Measurements from ENCODE around the gene SLC9A1.

Gene SLC9A1

DNA sequence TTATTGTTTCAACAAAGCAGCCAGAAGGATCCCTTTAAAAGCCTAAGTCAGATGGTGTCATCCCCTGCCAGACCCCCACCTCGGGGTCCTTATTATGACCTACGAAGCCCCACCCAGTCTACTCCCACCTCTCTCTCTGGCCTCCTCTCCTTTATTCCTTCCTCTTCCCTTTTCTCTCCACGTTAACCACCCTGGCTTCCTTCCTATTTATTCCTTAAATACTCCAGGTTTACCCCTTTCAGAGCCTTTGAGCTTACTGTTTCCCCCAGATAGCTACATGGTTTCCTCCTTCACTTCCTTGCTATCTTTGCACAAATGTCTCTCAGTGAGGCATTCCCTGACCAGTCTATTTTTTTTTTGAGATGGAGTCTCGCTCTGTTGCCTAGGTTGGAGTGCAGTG lies 12.0 kb upstream of the SLC9A1 start:
- Histone ChIP-seq H4K8ac (ENCODE audit: low read depth, low read length) (no peak overlapping the region), H3K4me1 (ENCODE audit: control insufficient read depth, low read depth, low read length) (no peaks in the 10 kb centered on the region), H2BK120ac (ENCODE audit: low read depth, low read length) (no peak overlapping the region), H3K79me2 (ENCODE audit: control insufficient read depth, insufficient read depth, low read length) (no peaks in the 10 kb centered on the region), H3K4me2 (ENCODE audit: low read length) (no peak overlapping the region), H3K4me3 (ENCODE audit: low read length) (no peak overlapping the region), H3K27ac (ENCODE audit: low read depth, low read length) (no peak overlapping the region), H2AK5ac (ENCODE audit: low read length) (no peak overlapping the region), H4K5ac (ENCODE audit: low read length) (no peak overlapping the region), H3K56ac (ENCODE audit: low read length) (no peak overlapping the region), H3K18ac (ENCODE audit: low read length) (no peak overlapping the region), H3K36me3 (ENCODE audit: control insufficient read depth, insufficient read depth, low read length) (no peaks in the 10 kb centered on the region), H2BK5ac (ENCODE audit: low read length) (no peak overlapping the region), H3K9ac (ENCODE audit: low read length) (no peak overlapping the region), H3K79me1 (ENCODE audit: low read length) (no peaks in the 10 kb centered on the region), H3K4ac (ENCODE audit: low read depth, low read length) (no peak overlapping the region), H3K27me3 (ENCODE audit: insufficient read depth, low read length, poor library complexity) (no peaks in the 10 kb centered on the region), H3K23ac (ENCODE audit: low read length) (no peak overlapping the region), H2BK15ac (replicated peaks; ENCODE audit: low read depth) (no peak overlapping the region)
- WGBS (ENCODE audit: extremely low coverage, insufficient coverage, low lambda C conversion rate): no CpG with 5 or more reads among the region's 4 CpGs
- no peak for DNase-seq

DNA sequence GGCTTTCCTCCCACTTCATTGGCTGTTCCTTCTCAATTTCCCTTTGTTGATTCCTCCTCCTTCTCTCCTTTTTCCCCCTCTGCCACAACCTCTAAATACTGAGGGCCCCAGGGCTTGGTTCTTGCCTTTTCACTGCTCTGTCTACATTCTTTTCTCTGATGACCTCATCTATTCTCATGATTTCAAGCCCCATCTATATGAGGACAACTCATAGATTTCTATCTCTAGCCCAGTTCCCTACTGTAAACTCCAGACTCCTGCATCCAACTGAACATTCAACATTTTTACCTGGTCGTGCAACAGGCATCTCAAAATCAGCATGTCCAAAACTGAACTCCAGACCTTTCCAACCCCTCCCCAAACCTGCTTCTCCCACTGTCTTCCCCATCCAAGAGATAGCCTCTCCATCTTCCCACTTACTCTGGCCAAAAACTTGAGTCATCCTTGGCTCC lies 11.5 kb upstream of the SLC9A1 start:
- H4K5ac ChIP-seq (ENCODE audit: low read length): no peak overlapping the region
- no peak overlapping the region for H3K23ac ChIP-seq (ENCODE audit: low read length)
- H3K79me1 ChIP-seq (ENCODE audit: low read length): no peaks in the 10 kb centered on the region
- H2BK120ac ChIP-seq (ENCODE audit: low read depth, low read length): no peak overlapping the region
- no CpG with 5 or more reads among the region's 1 CpG for WGBS (ENCODE audit: extremely low coverage, insufficient coverage, low lambda C conversion rate)
- no peak overlapping the region for H3K56ac ChIP-seq (ENCODE audit: low read length)
- no peak overlapping the region for H3K4ac ChIP-seq (ENCODE audit: low read depth, low read length)
- no peaks in the 10 kb centered on the region for H3K79me2 ChIP-seq (ENCODE audit: control insufficient read depth, insufficient read depth, low read length)
- H3K27me3 ChIP-seq (ENCODE audit: insufficient read depth, low read length, poor library complexity): no peaks in the 10 kb centered on the region
- no peaks in the 10 kb centered on the region for H3K36me3 ChIP-seq (ENCODE audit: control insufficient read depth, insufficient read depth, low read length)
- H3K4me1 ChIP-seq (ENCODE audit: control insufficient read depth, low read depth, low read length): no peaks in the 10 kb centered on the region
- no peak overlapping the region for H2AK5ac ChIP-seq (ENCODE audit: low read length)
- no peak overlapping the region for H3K18ac ChIP-seq (ENCODE audit: low read length)
- peak; percentile 37 for DNase-seq
- H2BK5ac ChIP-seq (ENCODE audit: low read length): no peak overlapping the region
- no peak overlapping the region for H3K4me3 ChIP-seq (ENCODE audit: low read length)
- H4K8ac ChIP-seq (ENCODE audit: low read depth, low read length): no peak overlapping the region
- H3K9ac ChIP-seq (ENCODE audit: low read length): no peak overlapping the region
- H3K27ac ChIP-seq (ENCODE audit: low read depth, low read length): no peak overlapping the region
- no peak overlapping the region for H2BK15ac ChIP-seq (replicated peaks; ENCODE audit: low read depth)
- no peak overlapping the region for H3K4me2 ChIP-seq (ENCODE audit: low read length)

DNA sequence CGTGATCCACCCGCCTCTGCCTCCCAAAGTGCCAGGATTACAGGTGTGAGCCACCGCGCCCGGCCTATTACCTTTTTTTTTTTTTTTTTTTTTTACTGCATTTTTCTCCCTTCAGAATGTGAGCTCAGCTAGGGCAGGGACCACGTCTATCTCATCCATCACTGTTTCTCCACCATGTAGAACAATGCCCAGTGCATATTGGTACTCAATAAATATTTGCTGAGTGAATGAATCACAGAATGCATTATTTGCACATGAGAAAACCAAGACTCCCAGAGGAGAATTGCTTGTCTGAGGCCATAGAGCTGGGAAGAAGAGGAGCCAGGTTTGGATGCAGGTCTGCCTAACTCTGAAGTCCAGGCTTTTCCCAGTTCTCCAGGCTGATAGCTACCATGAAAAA lies 8.2 kb upstream of the SLC9A1 start:
- Histone ChIP-seq H2BK120ac (ENCODE audit: low read depth, low read length) (no peak overlapping the region), H3K4ac (ENCODE audit: low read depth, low read length) (no peak overlapping the region), H2BK15ac (replicated peaks; ENCODE audit: low read depth) (no peak overlapping the region), H2AK5ac (ENCODE audit: low read length) (no peak overlapping the region), H3K27ac (ENCODE audit: low read depth, low read length) (no peak overlapping the region), H3K4me2 (ENCODE audit: low read length) (no peak overlapping the region), H3K27me3 (ENCODE audit: insufficient read depth, low read length, poor library complexity) (no peaks in the 10 kb centered on the region), H3K4me1 (ENCODE audit: control insufficient read depth, low read depth, low read length) (no peaks in the 10 kb centered on the region), H3K18ac (ENCODE audit: low read length) (no peak overlapping the region), H3K4me3 (ENCODE audit: low read length) (no peak overlapping the region), H3K23ac (ENCODE audit: low read length) (no peak overlapping the region), H3K36me3 (ENCODE audit: control insufficient read depth, insufficient read depth, low read length) (no peaks in the 10 kb centered on the region), H3K79me1 (ENCODE audit: low read length) (no peaks in the 10 kb centered on the region), H4K8ac (ENCODE audit: low read depth, low read length) (no peak overlapping the region), H4K5ac (ENCODE audit: low read length) (no peak overlapping the region), H3K56ac (ENCODE audit: low read length) (no peak overlapping the region), H2BK5ac (ENCODE audit: low read length) (no peak overlapping the region), H3K9ac (ENCODE audit: low read length) (no peak overlapping the region), H3K79me2 (ENCODE audit: control insufficient read depth, insufficient read depth, low read length) (no peaks in the 10 kb centered on the region)
- no CpG with 5 or more reads among the region's 6 CpGs for whole genome bisulfite sequencing (ENCODE audit: extremely low coverage, insufficient coverage, low lambda C conversion rate)
- DNase-seq: no peak

DNA sequence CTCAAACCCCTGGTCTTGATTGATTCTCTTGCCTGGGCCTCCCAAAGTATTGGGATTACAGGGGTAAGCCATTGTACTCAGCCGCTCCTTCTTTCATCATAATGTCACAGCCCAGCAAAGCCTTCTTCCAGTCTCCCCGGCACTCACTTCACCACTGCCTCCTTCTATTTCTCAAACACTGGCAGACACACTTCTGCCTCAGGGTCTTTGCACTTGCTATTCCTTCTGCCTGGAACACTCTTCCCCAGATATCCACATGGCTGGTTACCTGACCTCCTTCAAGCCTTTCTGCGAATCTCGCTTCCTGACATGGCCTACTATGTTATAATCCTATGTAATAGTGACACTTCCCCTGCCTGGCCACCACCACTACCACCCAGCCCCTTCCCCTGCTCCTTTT lies 7.2 kb upstream of the SLC9A1 start:
- H2BK15ac ChIP-seq (replicated peaks; ENCODE audit: low read depth): no peak overlapping the region
- no CpG with 5 or more reads among the region's 4 CpGs for WGBS (ENCODE audit: extremely low coverage, insufficient coverage, low lambda C conversion rate)
- no peak overlapping the region for H4K8ac ChIP-seq (ENCODE audit: low read depth, low read length)
- no peak overlapping the region for H3K56ac ChIP-seq (ENCODE audit: low read length)
- no peaks in the 10 kb centered on the region for H3K79me2 ChIP-seq (ENCODE audit: control insufficient read depth, insufficient read depth, low read length)
- H3K4me3 ChIP-seq (ENCODE audit: low read length): no peak overlapping the region
- no peak overlapping the region for H2BK5ac ChIP-seq (ENCODE audit: low read length)
- H3K27me3 ChIP-seq (ENCODE audit: insufficient read depth, low read length, poor library complexity): no peaks in the 10 kb centered on the region
- no peak overlapping the region for H3K18ac ChIP-seq (ENCODE audit: low read length)
- H3K27ac ChIP-seq (ENCODE audit: low read depth, low read length): no peak overlapping the region
- no peaks in the 10 kb centered on the region for H3K36me3 ChIP-seq (ENCODE audit: control insufficient read depth, insufficient read depth, low read length)
- DNase-seq: no peak
- no peak overlapping the region for H2BK120ac ChIP-seq (ENCODE audit: low read depth, low read length)
- H3K4ac ChIP-seq (ENCODE audit: low read depth, low read length): no peak overlapping the region
- H2AK5ac ChIP-seq (ENCODE audit: low read length): no peak overlapping the region
- no peaks in the 10 kb centered on the region for H3K79me1 ChIP-seq (ENCODE audit: low read length)
- H3K4me2 ChIP-seq (ENCODE audit: low read length): no peak overlapping the region
- H3K4me1 ChIP-seq (ENCODE audit: control insufficient read depth, low read depth, low read length): no peaks in the 10 kb centered on the region
- H4K5ac ChIP-seq (ENCODE audit: low read length): no peak overlapping the region
- no peak overlapping the region for H3K23ac ChIP-seq (ENCODE audit: low read length)
- H3K9ac ChIP-seq (ENCODE audit: low read length): no peak overlapping the region

DNA sequence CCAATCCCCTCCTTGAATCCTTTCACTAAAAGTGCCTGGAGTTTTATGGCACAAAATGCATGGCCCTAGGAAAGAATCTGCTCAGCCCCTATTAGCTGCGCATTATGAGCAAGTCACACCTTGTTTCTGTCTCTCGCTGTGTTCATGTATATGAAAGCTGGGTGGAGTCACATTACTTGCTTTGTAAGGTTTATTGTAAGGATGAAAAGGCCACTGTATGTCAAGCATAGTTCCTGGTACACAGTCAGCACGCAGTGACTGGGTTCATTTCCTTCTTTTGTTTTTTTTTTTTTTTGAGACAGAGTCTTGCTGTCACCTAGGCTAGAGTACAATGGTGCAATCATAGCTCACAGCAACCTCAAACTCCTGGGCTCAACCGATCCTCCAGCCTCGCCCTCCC lies 6.7 kb upstream of the SLC9A1 start:
- Histone ChIP-seq H2BK120ac (ENCODE audit: low read depth, low read length) (no peak overlapping the region), H4K5ac (ENCODE audit: low read length) (no peak overlapping the region), H4K8ac (ENCODE audit: low read depth, low read length) (no peak overlapping the region), H3K27me3 (ENCODE audit: insufficient read depth, low read length, poor library complexity) (no peaks in the 10 kb centered on the region), H3K4me1 (ENCODE audit: control insufficient read depth, low read depth, low read length) (no peaks in the 10 kb centered on the region), H3K4me3 (ENCODE audit: low read length) (no peak overlapping the region), H3K4ac (ENCODE audit: low read depth, low read length) (no peak overlapping the region), H3K18ac (ENCODE audit: low read length) (no peak overlapping the region), H3K79me2 (ENCODE audit: control insufficient read depth, insufficient read depth, low read length) (no peaks in the 10 kb centered on the region), H3K36me3 (ENCODE audit: control insufficient read depth, insufficient read depth, low read length) (no peaks in the 10 kb centered on the region), H3K56ac (ENCODE audit: low read length) (no peak overlapping the region), H3K79me1 (ENCODE audit: low read length) (no peaks in the 10 kb centered on the region), H2BK5ac (ENCODE audit: low read length) (no peak overlapping the region), H3K27ac (ENCODE audit: low read depth, low read length) (no peak overlapping the region), H2AK5ac (ENCODE audit: low read length) (no peak overlapping the region), H3K23ac (ENCODE audit: low read length) (no peak overlapping the region), H3K4me2 (ENCODE audit: low read length) (no peak overlapping the region), H2BK15ac (replicated peaks; ENCODE audit: low read depth) (no peak overlapping the region), H3K9ac (ENCODE audit: low read length) (no peak overlapping the region)
- DNase-seq: no peak
- WGBS (ENCODE audit: extremely low coverage, insufficient coverage, low lambda C conversion rate): no CpG with 5 or more reads among the region's 5 CpGs

DNA sequence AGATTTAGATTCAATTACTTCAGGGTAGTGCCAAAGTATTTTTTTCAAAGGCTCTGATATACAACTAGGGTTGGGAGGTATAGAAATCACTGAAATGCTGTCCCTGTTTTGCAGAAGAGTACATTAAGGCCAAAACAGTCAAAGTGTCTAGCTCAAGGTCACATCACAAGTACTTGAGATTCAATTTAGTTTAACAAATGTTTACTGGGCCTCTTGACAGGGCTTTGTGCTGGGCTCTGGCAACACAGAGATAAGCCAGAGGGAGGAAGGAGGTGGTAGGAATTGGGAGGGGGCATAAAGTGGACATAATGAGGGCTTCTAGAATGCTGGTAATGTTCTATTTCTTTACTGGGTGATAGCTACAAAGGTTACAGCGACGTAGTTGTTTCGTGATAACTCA lies 2.3 kb upstream of the SLC9A1 start:
- no peak overlapping the region for H2AK5ac ChIP-seq (ENCODE audit: low read length)
- no peak overlapping the region for H3K4ac ChIP-seq (ENCODE audit: low read depth, low read length)
- no peak overlapping the region for H2BK120ac ChIP-seq (ENCODE audit: low read depth, low read length)
- H3K56ac ChIP-seq (ENCODE audit: low read length): no peak overlapping the region
- peaks cover 14% of the 10 kb centered on the region for H3K79me2 ChIP-seq (ENCODE audit: control insufficient read depth, insufficient read depth, low read length)
- no peak overlapping the region for H2BK5ac ChIP-seq (ENCODE audit: low read length)
- no peak overlapping the region for H3K4me3 ChIP-seq (ENCODE audit: low read length)
- no peak for DNase-seq
- peaks cover 18% of the 10 kb centered on the region for H3K79me1 ChIP-seq (ENCODE audit: low read length)
- H3K4me2 ChIP-seq (ENCODE audit: low read length): no peak overlapping the region
- no peak overlapping the region for H3K23ac ChIP-seq (ENCODE audit: low read length)
- H3K27me3 ChIP-seq (ENCODE audit: insufficient read depth, low read length, poor library complexity): no peaks in the 10 kb centered on the region
- no peak overlapping the region for H3K9ac ChIP-seq (ENCODE audit: low read length)
- no peak overlapping the region for H3K27ac ChIP-seq (ENCODE audit: low read depth, low read length)
- H4K5ac ChIP-seq (ENCODE audit: low read length): no peak overlapping the region
- no peaks in the 10 kb centered on the region for H3K36me3 ChIP-seq (ENCODE audit: control insufficient read depth, insufficient read depth, low read length)
- H3K18ac ChIP-seq (ENCODE audit: low read length): no peak overlapping the region
- H2BK15ac ChIP-seq (replicated peaks; ENCODE audit: low read depth): no peak overlapping the region
- peaks cover 18% of the 10 kb centered on the region for H3K4me1 ChIP-seq (ENCODE audit: control insufficient read depth, low read depth, low read length)
- no peak overlapping the region for H4K8ac ChIP-seq (ENCODE audit: low read depth, low read length)
- WGBS (ENCODE audit: extremely low coverage, insufficient coverage, low lambda C conversion rate): no CpG with 5 or more reads among the region's 3 CpGs
